Activated CD4-positive, alpha-beta T cell treated with anti-CD3 and anti-CD28 coated beads, Interleukin-2, amount 50 U/mL, for 16 hours (primary cell): ENCODE results near the gene OAS1.
A peak's percentile ranks its signal among the peaks of the same experiment; 100 is the strongest.
"Not testable (repeated sequence)": the region's sequence is repeated elsewhere in the genome, so short reads cannot be mapped to it uniquely, and the experiment has no call there.

Experiments
- DNase-seq: peaks from one replicate; pipeline ENCODE4 v3.0.0-alpha.2; 2020

The OAS1 gene

GRCh38 chr12:112937741-112938719 lies 31.3 kb downstream of the OAS1 start, which contains the start of gene OAS3:
Gene OAS3 (plus strand): TSS chr12:112938474. CDS start chr12:112938531, 57 bp downstream.
- peak; percentile 70 for DNase-seq

GRCh38 chr12:112938751-112939150 lies 32.0 kb downstream of the OAS1 start:
- DNase-seq: no peak

GRCh38 chr12:112939761-112940381 lies 33.1 kb downstream of the OAS1 start:
- DNase-seq: peak; percentile 15

GRCh38 chr12:112941528-112942335 lies 35.0 kb downstream of the OAS1 start:
- DNase-seq: no peak

GRCh38 chr12:112942572-112942971 lies 35.8 kb downstream of the OAS1 start:
- no peak for DNase-seq

- DNase-seq: no peak
Measured at GRCh38 chr12:112944024-112944690, 37.4 kb downstream of the OAS1 start.

GRCh38 chr12:112945515-112945914 lies 38.8 kb downstream of the OAS1 start:
- DNase-seq: no peak

GRCh38 chr12:112946236-112947000 lies 39.7 kb downstream of the OAS1 start:
- DNase-seq: no peak

GRCh38 chr12:112947314-112947713 lies 40.6 kb downstream of the OAS1 start:
- no peak for DNase-seq

- DNase-seq: no peak
Measured at GRCh38 chr12:112947761-112948160, 41.0 kb downstream of the OAS1 start.

GRCh38 chr12:112948806-112949205 lies 42.0 kb downstream of the OAS1 start:
- no peak for DNase-seq

GRCh38 chr12:112950701-112951100 lies 43.9 kb downstream of the OAS1 start:
- no peak for DNase-seq

- DNase-seq: not testable (repeated sequence)
Measured at GRCh38 chr12:112957125-112957524, 50.4 kb downstream of the OAS1 start.

- DNase-seq: no peak
Measured at GRCh38 chr12:112961074-112961473, 54.3 kb downstream of the OAS1 start.

- DNase-seq: no peak
Measured at GRCh38 chr12:112961536-112961935, 54.8 kb downstream of the OAS1 start.

- no peak for DNase-seq
Measured at GRCh38 chr12:112962561-112962960, 55.8 kb downstream of the OAS1 start.

- no peak for DNase-seq
Measured at GRCh38 chr12:112963227-112963861, 56.6 kb downstream of the OAS1 start.

- no peak for DNase-seq
Measured at GRCh38 chr12:112964067-112964670, 57.4 kb downstream of the OAS1 start.

GRCh38 chr12:112964915-112965314 lies 58.2 kb downstream of the OAS1 start:
- DNase-seq: no peak

GRCh38 chr12:112965643-112966042 lies 58.9 kb downstream of the OAS1 start:
- no peak for DNase-seq

GRCh38 chr12:112967306-112967705 lies 60.5 kb downstream of the OAS1 start:
- no peak for DNase-seq
